ENCODE data around the gene CSAD.

DNA sequence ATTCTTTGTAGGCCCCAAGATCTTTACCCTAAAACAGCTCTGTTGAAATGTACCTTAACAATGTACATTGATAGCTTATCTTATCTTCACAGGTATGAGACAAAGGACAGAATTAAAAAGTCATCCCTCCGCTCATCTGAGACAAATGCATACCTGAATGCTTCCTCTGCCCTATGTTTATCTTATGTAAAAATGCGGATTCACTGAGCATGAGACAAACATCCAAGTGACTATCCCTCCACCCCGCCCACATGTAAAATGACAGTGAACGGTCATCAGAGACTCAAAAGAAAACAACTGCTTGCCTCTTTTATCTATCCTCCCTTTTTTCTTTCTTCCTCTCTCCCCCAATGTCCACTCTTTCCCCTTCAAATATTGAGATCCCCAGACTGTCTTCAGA is 37.4 kb downstream of the CSAD start:
- TF ChIP-seq, protein P1, sequence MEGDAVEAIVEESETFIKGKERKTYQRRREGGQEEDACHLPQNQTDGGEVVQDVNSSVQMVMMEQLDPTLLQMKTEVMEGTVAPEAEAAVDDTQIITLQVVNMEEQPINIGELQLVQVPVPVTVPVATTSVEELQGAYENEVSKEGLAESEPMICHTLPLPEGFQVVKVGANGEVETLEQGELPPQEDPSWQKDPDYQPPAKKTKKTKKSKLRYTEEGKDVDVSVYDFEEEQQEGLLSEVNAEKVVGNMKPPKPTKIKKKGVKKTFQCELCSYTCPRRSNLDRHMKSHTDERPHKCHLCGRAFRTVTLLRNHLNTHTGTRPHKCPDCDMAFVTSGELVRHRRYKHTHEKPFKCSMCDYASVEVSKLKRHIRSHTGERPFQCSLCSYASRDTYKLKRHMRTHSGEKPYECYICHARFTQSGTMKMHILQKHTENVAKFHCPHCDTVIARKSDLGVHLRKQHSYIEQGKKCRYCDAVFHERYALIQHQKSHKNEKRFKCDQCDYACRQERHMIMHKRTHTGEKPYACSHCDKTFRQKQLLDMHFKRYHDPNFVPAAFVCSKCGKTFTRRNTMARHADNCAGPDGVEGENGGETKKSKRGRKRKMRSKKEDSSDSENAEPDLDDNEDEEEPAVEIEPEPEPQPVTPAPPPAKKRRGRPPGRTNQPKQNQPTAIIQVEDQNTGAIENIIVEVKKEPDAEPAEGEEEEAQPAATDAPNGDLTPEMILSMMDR (IDR thresholded peaks at IDR 0.05; ENCODE audit: insufficient read depth, low read length, poor library complexity, severe bottlenecking), result no peak
- no peak for TF ChIP-seq EZH2phosphoT487 (conservative IDR thresholded peaks at IDR 0.05; ENCODE audit: low read length)
